ENCODE results near the gene MYO9B. TPM values are rescaled to one million over a fixed set of nuclear protein-coding genes. Genes with fewer than 3 reads are reported as not detected.
"Not testable (repeated sequence)": the region's sequence is repeated elsewhere in the genome, so short reads cannot be mapped to it uniquely, and the experiment has no call there.

The MYO9B gene
- total RNA-seq, 2 experiments from 2014 or later, result 90.3 to 98.5 TPM

- Mint-ChIP-seq H3K4me3 (no peak overlapping the region), H3K27me3 (no peaks in the 10 kb centered on the region), H3K9me3 (ENCODE audit: low read depth) (no peaks in the 10 kb centered on the region), H3K27ac (peak overlapping the region; percentile 43), H3K4me1 (peaks cover 11% of the 10 kb centered on the region), H3K36me3 (ENCODE audit: low read depth) (peaks cover 45% of the 10 kb centered on the region)
- ChIA-PET CTCF (interaction anchor here (0.6 kb wide), 1 partner anchor 213 kb away, joined by 3 read pairs; no protein-coding TSS in a partner anchor), POLR2A (interaction anchor here (0.8 kb wide), 1 partner anchor 44 kb away, joined by 3 read pairs; the partner anchor contains the start of gene USE1)
- intact Hi-C loops (cut with DNase I, micrococcal nuclease), result no loop called here
- peak; percentile 74 for ATAC-seq
- peak; percentile 59 for DNase-seq
These were observed 95.1 kb downstream of the MYO9B start for GRCh38 chr19:17170538-17171297.

GRCh38 chr19:17171874-17172273, 96.3 kb downstream of the MYO9B start:
- Mint-ChIP-seq H3K4me1 (peaks cover 11% of the 10 kb centered on the region), H3K27me3 (no peaks in the 10 kb centered on the region), H3K4me3 (no peak overlapping the region), H3K9me3 (ENCODE audit: low read depth) (no peaks in the 10 kb centered on the region), H3K27ac (no peak overlapping the region), H3K36me3 (ENCODE audit: low read depth) (peaks cover 48% of the 10 kb centered on the region)
- ChIA-PET POLR2A (no interaction called here), CTCF (no interaction called here)
- no peak for DNase-seq
- ATAC-seq, result no peak
- intact Hi-C loops (cut with DNase I, micrococcal nuclease), result no loop called here

- peaks cover 50% of the 10 kb centered on the region for H3K36me3 Mint-ChIP-seq (ENCODE audit: low read depth)
- no peak overlapping the region for H3K27ac Mint-ChIP-seq
- intact Hi-C loops (cut with DNase I, micrococcal nuclease), result no loop called here
- no peaks in the 10 kb centered on the region for H3K27me3 Mint-ChIP-seq
- H3K9me3 Mint-ChIP-seq (ENCODE audit: low read depth), result no peaks in the 10 kb centered on the region
- DNase-seq, result no peak
- no peak for ATAC-seq
- POLR2A ChIA-PET, result interaction anchor here (0.7 kb wide), 1 partner anchor 581 kb away, joined by 3 read pairs; no protein-coding TSS in a partner anchor
- CTCF ChIA-PET, result interaction anchor here (2.1 kb wide), 1 partner anchor 11 kb away, joined by 5 read pairs; no protein-coding TSS in a partner anchor
- no peak overlapping the region for H3K4me3 Mint-ChIP-seq
- peaks cover 11% of the 10 kb centered on the region for H3K4me1 Mint-ChIP-seq
These were observed 97.2 kb downstream of the MYO9B start for GRCh38 chr19:17172624-17173345.

- no peak for ATAC-seq
- Mint-ChIP-seq H3K4me3 (no peak overlapping the region), H3K9me3 (ENCODE audit: low read depth) (no peaks in the 10 kb centered on the region), H3K27ac (no peak overlapping the region), H3K27me3 (no peaks in the 10 kb centered on the region), H3K36me3 (ENCODE audit: low read depth) (peaks cover 28% of the 10 kb centered on the region), H3K4me1 (peaks cover 10% of the 10 kb centered on the region)
- CTCF ChIA-PET, result interaction anchor here (0.6 kb wide), 1 partner anchor 25 kb away, joined by 3 read pairs; no protein-coding TSS in a partner anchor
- intact Hi-C loops (cut with DNase I, micrococcal nuclease), result no loop called here
- POLR2A ChIA-PET, result no interaction called here
- DNase-seq, result no peak
These were observed 102.7 kb downstream of the MYO9B start for GRCh38 chr19:17178291-17178690.

- H3K27me3 Mint-ChIP-seq, result no peaks in the 10 kb centered on the region
- ChIA-PET POLR2A (no interaction called here), CTCF (interaction anchor here (0.6 kb wide), 2 partner anchors 12 to 167 kb away, joined by 3 read pairs; no protein-coding TSS in a partner anchor)
- peaks cover 22% of the 10 kb centered on the region for H3K4me1 Mint-ChIP-seq
- H3K27ac Mint-ChIP-seq, result no peak overlapping the region
- no peaks in the 10 kb centered on the region for H3K9me3 Mint-ChIP-seq (ENCODE audit: low read depth)
- no peak overlapping the region for H3K4me3 Mint-ChIP-seq
- DNase-seq (no peak), ATAC-seq (no peak)
- intact Hi-C loops (cut with DNase I, micrococcal nuclease), result loop anchor here in 1 of 2 experiments (5.0 kb wide), 1 partner anchor 114 kb away; no protein-coding TSS in a partner anchor
- H3K36me3 Mint-ChIP-seq (ENCODE audit: low read depth), result peaks cover 24% of the 10 kb centered on the region
These were observed 105.6 kb downstream of the MYO9B start for GRCh38 chr19:17180997-17181702.

- ATAC-seq (peak; percentile 45), DNase-seq (peak; percentile 50)
- peaks cover 22% of the 10 kb centered on the region for H3K4me1 Mint-ChIP-seq
- H3K27ac Mint-ChIP-seq, result peak overlapping the region; percentile 89
- peaks cover 23% of the 10 kb centered on the region for H3K36me3 Mint-ChIP-seq (ENCODE audit: low read depth)
- H3K4me3 Mint-ChIP-seq, result peak overlapping the region; percentile 59
- H3K27me3 Mint-ChIP-seq, result no peaks in the 10 kb centered on the region
- ChIA-PET POLR2A (interaction anchor here (0.6 to 0.7 kb wide), 3 partner anchors 58 to 985 kb away, joined by 3 to 4 read pairs (median 3); partner anchors contain the start of genes AP1M1 and ARRDC2), CTCF (interaction anchor here (0.6 to 1.5 kb wide), 7 partner anchors 9 to 500 kb away, joined by 3 to 5 read pairs (median 4); no protein-coding TSS in a partner anchor)
- H3K9me3 Mint-ChIP-seq (ENCODE audit: low read depth), result no peaks in the 10 kb centered on the region
- intact Hi-C loops (cut with DNase I, micrococcal nuclease), result loop anchor here in 1 of 2 experiments (5.0 kb wide), 1 partner anchor 116 kb away; no protein-coding TSS in a partner anchor
These were observed 107.7 kb downstream of the MYO9B start for GRCh38 chr19:17183271-17183761.

GRCh38 chr19:17183858-17184321, 108.3 kb downstream of the MYO9B start:
- Mint-ChIP-seq H3K27ac (peak overlapping the region; percentile 89), H3K4me3 (peak overlapping the region; percentile 59), H3K36me3 (ENCODE audit: low read depth) (peaks cover 22% of the 10 kb centered on the region), H3K27me3 (no peaks in the 10 kb centered on the region), H3K9me3 (ENCODE audit: low read depth) (no peaks in the 10 kb centered on the region), H3K4me1 (peaks cover 22% of the 10 kb centered on the region)
- DNase-seq, result peak; percentile 33
- ChIA-PET CTCF (interaction anchor here (0.6 to 1.5 kb wide), 11 partner anchors 10 to 927 kb away, joined by 3 to 5 read pairs (median 4); no protein-coding TSS in a partner anchor), POLR2A (interaction anchor here (0.6 to 0.7 kb wide), 3 partner anchors 42 to 522 kb away, joined by 3 to 6 read pairs (median 3); partner anchors contain the start of gene OCEL1)
- intact Hi-C loops (cut with DNase I, micrococcal nuclease), result loop anchor here (1.0 to 5.0 kb wide), 2 partner anchors 31 to 117 kb away; partner anchors contain the start of gene USE1 (in 1 of the 2)
- ATAC-seq, result peak; percentile 60

GRCh38 chr19:17184371-17184841, 108.8 kb downstream of the MYO9B start:
- H3K4me1 Mint-ChIP-seq, result peaks cover 22% of the 10 kb centered on the region
- peak overlapping the region; percentile 59 for H3K4me3 Mint-ChIP-seq
- ChIA-PET CTCF (interaction anchor here (0.6 to 1.5 kb wide), 8 partner anchors 10 to 1497 kb away, joined by 3 to 5 read pairs (median 4); no protein-coding TSS in a partner anchor), POLR2A (interaction anchor here (0.6 to 0.7 kb wide), 3 partner anchors 42 to 522 kb away, joined by 3 to 6 read pairs (median 3); partner anchors contain the start of gene OCEL1)
- DNase-seq (peak; percentile 60), ATAC-seq (peak; percentile 82)
- no peaks in the 10 kb centered on the region for H3K9me3 Mint-ChIP-seq (ENCODE audit: low read depth)
- intact Hi-C loops (cut with DNase I, micrococcal nuclease), result loop anchor here (1.0 to 5.0 kb wide), 2 partner anchors 31 to 117 kb away; partner anchors contain the start of gene USE1 (in 1 of the 2)
- H3K27ac Mint-ChIP-seq, result peak overlapping the region; percentile 89
- peaks cover 26% of the 10 kb centered on the region for H3K36me3 Mint-ChIP-seq (ENCODE audit: low read depth)
- no peaks in the 10 kb centered on the region for H3K27me3 Mint-ChIP-seq

- ATAC-seq (no peak), DNase-seq (no peak)
- Mint-ChIP-seq H3K9me3 (ENCODE audit: low read depth) (no peaks in the 10 kb centered on the region), H3K36me3 (ENCODE audit: low read depth) (peaks cover 27% of the 10 kb centered on the region), H3K4me1 (peaks cover 22% of the 10 kb centered on the region), H3K27me3 (no peaks in the 10 kb centered on the region), H3K27ac (no peak overlapping the region), H3K4me3 (no peak overlapping the region)
- CTCF ChIA-PET, result no interaction called here
- intact Hi-C loops (cut with DNase I, micrococcal nuclease), result no loop called here
- POLR2A ChIA-PET, result no interaction called here
These were observed 110.0 kb downstream of the MYO9B start for GRCh38 chr19:17185590-17185989.

GRCh38 chr19:17191736-17192135, 116.2 kb downstream of the MYO9B start:
- H3K27ac Mint-ChIP-seq; H3K27me3 Mint-ChIP-seq; POLR2A ChIA-PET; H3K4me1 Mint-ChIP-seq; ATAC-seq; DNase-seq; intact Hi-C loops (cut with DNase I, micrococcal nuclease); CTCF ChIA-PET; H3K4me3 Mint-ChIP-seq; H3K9me3 Mint-ChIP-seq (ENCODE audit: low read depth): not testable (repeated sequence)
- peaks cover 37% of the 10 kb centered on the region for H3K36me3 Mint-ChIP-seq (ENCODE audit: low read depth)

Data from activated CD4-positive, alpha-beta T cell treated with anti-CD3 and anti-CD28 coated beads for 36 hours (primary cell).